HTERT RPE-1 (cell line): Measurements from ENCODE around the gene BCCIP.

ENCODE experiments used
- in situ Hi-C: fragments of 300-500 bp; cut with MboI; formaldehyde crosslinking; loops from 4 replicates; pipeline ENCODE4 v1.14.3; 2020; ENCODE audit warnings: low sequenced_read_pairs

Gene BCCIP

DNA sequence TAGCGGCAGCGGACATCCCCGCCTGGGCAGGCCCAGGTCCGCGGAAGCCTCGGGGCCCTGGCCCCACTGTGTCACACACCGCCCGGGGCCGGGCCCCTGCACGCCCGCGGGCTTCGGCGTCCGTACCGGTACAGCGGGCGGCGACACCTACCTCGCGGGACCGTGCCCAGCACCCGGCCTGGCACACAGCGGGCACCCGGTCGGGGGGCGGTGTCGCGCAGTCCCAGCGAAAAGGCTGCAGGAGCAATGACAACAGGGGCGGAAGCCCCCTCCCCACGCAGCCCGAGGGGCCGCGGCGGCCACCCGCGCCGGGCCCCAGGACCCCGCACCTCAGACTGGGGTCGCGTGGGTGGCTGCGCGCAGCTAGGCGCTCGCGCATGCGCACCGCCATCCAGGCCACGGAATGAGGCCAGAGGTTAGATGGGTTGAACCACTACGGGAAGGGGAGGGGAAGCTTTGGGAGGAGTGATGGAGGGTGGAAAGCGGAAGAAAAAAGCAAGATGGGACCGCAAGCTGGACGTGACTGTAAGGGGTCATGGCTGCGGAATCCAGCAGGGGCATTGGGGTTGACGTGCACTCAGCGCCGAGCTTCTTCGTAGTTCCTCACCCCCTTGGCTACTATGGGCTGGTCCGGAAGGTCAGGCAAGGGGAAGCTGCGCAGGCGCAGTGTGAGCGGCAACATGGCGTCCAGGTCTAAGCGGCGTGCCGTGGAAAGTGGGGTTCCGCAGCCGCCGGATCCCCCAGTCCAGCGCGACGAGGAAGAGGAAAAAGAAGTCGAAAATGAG is at the start of gene BCCIP, which contains the start of gene UROS:
BCCIP (plus strand) TSS at position 669 of the 785 bp plus-strand sequence; CDS start at position 681, 12 bp downstream.
UROS (minus strand) TSS at position 381 of the 785 bp plus-strand sequence. CDS start 6,759 bp downstream, outside the sequence.
- in situ Hi-C loops, result no loop called here

DNA sequence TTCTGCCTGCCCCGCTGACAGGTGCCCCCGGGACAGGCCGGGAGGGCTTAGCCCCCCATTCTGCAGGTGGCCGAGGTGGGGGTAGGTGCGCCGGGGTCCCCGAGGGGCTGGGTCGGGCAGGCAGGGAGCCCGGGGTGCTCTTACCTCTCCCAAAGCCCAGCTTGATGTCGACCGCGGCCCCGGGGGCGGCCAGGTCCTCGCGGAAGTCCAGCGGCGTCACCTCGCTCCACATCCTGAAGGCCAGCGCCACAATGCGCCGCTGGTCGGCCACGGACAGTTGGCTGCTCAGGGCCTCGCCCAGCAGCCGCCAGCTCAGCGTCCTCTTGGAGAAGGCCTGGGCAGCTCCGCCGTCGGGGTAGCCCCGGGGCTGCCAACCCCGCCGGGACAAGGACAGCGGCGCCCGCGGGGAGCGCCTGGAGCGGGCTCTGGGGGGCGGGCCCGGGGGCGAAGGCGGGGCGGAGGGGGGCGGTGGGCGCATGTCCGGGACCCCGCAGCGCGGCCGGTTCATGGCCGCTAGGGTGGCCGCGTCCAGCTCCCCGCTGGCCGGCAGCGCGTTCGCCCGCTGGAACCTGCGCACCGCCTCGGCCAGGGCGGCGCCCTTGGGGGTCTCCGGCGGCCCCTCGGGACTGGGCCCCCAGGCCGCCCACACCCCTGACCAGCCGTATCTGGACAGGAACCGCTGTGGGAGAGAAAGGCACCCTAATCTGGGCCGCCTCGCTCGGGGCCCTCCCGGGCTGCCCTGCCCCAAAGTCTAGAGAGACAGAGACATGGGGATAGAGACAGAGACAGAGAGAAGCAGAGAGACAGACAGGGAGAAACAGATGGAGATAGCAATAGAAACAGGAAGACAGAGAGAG is 49.4 kb upstream of the BCCIP start:
- in situ Hi-C loops, result no loop called here

DNA sequence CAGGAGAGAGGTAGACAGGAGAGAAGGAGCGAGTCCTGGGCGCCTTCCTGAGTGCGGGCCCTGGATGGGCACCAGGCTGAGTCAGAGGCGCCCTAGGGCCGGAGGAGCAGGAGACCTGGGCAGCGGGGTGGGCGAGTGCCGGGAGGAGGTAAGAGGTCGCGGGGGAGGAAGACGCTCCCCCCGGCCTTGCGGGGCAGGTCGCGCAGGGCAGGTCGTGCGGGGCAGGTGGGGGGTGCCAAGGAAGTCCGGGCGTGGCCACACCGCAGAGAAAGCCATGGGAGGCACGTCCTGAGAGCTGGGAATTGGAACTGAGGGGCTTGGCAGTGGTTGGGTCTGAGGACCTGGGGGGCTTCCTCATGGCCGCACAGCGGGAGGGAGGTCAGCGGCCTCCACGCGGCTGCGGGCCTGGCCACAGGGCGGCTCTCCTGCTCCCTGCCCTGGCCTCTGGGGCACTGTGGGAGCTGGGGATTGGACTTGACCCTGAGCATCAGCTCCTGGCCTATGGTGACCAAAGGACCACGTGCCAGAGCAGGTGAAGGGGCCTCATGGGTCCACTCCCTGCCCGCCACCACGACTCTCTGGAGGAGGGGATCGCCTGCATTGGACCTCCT is 48.7 kb upstream of the BCCIP start:
- in situ Hi-C loops, result no loop called here

DNA sequence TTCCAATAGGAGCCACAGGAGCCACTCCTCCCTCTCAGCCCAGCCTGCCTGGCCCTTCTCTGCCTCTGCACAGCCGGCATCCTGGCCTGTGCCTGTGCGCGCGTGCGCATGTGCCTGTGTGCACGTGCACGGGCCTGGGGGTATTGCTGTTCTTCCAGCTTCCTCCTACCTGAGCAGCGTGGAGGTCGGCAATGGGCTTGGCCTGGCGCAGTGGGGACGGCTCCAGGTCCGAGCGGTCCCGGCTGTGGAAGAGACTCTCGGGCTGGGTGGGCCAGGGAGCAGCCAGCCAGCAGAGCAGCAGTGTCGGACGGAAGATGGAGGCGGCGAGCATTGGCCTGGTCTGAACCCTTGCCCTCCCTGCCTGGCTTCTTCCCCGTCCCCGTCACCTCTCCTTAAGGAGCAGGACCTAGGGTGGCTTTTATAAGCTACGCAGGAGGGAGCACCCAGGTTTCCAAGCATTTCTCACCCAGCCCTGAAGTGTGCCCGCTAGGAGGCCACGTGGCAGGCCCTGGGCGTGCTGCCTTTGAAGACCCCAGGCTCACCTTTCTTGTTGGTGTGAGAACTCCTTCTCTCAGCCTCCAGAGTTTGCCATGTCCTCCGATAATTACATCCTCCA is 47.7 kb upstream of the BCCIP start, which contains the start of gene MMP21:
MMP21 (minus strand) TSS at position 331 of the 616 bp plus-strand sequence; CDS start at position 331, 0 bp downstream.
- in situ Hi-C loops, result no loop called here

DNA sequence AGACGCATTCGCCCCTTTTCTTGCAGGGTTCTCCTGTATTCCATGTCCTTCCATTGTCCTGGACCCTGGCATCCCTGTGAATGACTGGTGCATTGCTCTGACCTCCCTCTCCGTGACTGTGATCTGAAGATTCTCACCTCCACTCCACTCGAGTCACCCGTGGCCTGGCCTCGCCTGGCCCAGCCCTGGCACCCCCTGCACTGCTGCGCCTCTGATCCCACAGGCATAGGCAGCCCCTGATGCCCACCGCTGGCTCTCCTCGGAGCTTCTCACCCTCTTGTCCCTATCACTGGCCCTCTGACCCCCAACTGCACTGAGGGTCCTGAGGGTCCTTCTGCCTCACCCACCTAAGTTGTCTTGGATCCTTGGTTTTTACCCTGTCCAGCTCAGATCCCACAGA is 45.5 kb upstream of the BCCIP start:
- in situ Hi-C loops, result no loop called here

DNA sequence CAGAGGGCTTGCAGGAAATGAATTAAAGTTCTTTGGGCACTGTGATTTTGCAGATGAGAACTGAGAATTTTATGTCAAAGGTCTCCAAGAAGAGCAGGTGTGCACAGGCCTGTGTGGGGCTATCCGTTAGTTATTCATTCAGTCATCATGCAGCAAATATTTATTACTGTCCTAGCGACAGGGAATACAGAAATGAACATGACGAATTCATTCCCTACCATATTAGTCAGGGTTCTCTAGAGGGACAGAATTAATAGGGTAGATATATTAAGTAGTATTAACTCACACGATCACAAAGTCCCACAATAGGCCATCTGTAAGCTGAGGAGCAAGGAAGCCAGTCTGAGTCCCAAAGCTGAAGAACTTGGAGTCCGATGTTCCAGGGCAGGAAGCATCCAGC is 44.8 kb upstream of the BCCIP start:
- in situ Hi-C loops, result no loop called here

DNA sequence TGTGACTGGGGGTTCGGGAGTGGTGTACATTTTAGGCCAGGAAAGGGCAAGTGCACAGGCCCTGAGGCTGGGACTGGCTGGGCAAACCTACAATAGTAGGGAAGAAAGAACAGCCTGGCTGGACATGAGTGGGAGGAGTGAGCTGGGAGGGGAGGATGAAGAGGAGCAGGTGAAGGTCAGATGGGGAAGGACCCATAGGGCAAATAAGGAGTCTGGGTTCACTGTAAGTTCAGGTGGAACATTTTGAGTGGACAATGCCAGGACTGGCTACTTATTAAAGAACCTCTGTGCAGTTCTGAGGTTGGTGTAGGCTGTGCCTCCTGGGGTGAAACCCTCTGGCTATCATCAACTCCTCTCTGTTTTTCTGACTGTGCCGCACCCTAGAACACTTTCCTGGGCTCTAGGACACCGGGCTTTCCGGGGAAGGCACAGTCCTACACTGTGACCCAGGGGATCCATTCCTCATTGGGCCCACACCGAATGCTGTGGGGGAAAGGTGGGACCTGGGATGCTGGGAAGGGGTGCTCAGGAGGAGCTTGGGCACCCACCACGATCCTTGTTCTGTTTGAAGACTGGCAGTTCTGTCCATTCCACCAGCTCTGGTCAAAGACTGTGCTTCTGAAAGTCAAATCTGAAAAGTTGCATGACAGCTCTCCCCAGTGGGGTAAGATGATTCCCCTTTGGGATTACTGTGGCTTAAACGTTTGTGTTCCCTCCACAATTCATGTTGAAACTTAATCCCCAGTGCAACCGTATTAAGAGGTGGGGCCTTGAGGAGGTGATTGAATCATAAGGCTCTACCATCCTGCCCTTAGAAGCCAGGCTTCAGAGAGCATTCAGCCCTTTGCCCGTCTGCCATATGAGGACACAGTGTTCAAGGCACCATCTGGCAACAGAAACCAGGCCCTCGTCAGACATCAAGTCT is 43.7 kb upstream of the BCCIP start:
- in situ Hi-C loops, result no loop called here

DNA sequence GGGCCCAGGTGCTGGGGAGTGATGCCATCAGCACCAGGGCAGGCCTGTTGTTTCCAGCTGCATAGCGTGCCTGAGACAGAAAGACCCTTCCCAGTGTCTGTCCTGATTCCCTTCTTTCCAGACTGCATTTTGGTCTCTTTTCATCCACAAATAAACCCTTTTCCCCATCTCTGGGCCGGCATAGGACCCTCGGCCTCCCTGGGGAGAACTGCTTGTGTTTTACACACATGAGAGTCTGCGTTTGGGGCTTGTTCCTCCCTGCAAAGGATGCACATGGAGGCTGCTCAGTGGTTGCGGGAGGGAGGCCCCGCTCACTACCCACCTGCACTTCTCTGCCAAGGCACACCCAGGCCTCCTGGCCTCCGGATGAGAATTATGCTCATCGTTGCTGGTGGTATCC is 42.0 kb upstream of the BCCIP start:
- in situ Hi-C loops, result no loop called here

DNA sequence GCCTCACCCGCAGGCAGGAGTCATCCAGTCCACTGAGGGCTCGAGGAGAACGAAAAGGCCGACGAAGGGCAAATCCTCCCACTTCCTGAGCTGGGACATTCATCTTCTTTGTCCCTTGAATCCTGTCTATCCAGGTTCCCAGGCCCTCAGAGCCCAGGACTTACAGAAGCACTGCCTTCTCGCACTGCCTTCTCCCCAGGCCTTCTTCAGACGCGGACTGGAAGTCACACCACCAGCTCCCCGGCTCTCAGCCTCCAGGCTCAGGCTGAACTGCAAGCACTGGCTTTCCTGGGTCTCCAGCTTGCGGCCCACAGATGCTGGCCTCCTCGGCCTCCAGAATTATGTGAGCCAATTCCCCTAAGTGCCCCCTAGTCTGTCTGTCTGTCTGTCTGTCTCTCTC is 41.3 kb upstream of the BCCIP start:
- in situ Hi-C loops, result no loop called here

DNA sequence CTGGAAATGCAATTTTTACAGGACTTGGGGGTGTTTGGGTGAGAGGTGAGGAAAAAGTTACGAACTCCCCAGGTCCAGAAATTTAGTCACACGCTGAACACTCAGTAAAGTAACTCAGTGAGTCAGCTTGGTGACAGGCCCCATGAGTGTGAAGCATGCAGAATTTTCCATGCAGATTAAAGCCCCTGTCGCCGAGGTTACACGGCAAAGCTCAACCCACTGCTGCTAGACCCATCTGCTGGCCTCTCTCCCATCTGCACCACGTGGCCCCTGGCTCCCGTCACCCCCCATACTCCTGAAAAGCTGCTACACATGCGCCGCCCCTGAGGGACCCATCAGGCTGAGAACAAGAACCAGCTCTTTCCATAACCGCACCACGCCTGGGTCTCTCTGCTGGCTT is 40.7 kb upstream of the BCCIP start:
- in situ Hi-C loops, result no loop called here

DNA sequence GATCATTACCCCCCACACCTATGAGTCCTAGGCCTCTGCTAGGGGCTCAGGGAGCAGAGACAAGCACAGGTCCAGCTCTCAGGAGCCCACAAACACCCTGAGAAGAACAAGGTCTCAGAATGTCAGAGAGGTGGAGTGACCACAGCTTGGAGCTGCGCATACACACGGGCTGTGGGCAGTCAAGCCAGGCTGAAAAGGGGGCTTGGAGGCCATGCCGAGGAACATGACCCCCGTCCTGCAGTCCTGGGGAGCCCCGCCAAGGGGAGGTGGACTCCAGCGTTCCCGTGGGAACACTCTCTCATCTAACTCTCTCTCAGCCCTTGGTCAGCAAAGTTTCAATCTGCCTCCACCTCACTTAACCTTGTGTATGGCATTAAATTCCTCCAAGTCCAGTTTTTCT is 39.9 kb upstream of the BCCIP start:
- in situ Hi-C loops, result no loop called here

DNA sequence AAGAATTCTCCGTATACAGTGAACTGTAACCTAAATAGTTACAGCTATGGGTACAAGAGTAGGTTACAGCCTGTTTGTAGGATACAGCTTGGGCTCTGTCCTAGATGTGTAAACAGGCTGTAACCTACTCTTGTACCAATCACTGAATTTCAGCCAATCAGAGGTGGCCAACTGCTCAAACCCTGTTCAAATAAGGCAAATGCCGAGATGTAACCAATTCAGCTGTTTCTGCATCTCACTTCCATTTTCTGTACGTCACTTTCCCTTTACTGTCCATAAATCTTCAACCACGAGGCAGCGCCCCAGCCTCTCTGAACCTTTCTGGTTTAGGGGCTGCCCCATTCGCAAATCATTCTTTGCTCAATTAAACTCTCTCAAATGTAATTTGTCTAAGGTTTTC is 39.4 kb upstream of the BCCIP start:
- in situ Hi-C loops, result no loop called here

DNA sequence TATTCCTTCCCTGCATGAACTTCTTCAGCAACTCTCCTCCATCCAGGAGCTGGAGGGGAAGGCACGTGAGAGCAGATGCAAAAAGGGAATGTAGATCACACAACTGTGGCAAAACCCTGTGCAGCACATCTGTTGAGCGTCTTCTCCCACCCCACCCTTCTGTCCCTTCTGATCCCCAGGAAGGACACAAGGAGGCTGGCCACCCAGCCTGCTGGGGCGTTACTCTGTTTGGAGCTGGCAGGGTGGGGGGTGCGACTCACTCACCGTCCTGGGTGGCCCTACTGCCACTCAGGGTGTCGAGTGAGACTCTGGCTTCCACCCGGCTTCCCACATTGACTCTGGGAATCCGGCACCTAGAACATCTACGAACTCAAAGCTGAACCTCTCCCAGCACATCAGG is 37.6 kb upstream of the BCCIP start:
- in situ Hi-C loops, result no loop called here

DNA sequence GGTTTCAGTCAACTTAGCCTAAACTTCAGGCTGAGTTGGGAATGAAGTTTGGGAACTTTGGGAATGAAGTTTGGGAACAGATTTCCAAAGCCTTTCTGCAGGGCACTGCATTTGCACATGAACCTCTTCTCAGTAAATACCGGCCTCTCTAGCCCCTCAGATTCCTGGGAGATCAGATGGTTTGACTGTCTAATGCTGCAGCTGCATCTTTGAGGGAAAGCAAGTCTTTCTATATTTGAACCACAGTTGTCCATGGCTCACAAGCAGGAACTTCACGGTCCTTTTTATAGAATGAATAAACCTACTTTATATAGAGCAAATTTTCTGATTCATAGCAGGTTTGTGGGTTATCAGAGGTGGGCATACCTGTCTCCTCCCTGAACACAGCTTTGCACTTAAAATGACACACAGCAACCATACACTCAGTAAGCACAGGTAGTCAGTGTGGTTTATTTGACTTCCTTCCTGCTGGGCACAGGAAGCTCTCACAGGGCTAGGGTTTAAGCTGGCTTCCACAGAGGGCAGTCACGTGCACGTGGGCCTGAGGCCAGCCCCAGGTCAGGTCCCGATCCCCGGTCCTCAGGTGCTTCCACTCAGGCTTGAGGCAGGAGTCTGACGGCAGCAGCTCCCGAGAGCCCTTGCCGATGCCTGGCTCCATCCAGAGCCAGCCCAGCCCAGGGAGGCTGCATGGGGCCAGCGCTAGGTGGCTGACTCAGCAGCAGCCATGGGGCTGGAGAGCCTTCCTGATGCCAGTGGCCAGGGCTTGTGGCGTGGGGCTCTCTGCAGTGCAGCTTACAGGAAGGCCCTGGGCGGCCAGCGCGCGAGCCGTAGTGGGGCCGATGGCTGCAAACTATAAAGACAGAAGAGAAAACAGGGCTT is 35.0 kb upstream of the BCCIP start:
- in situ Hi-C loops, result no loop called here

DNA sequence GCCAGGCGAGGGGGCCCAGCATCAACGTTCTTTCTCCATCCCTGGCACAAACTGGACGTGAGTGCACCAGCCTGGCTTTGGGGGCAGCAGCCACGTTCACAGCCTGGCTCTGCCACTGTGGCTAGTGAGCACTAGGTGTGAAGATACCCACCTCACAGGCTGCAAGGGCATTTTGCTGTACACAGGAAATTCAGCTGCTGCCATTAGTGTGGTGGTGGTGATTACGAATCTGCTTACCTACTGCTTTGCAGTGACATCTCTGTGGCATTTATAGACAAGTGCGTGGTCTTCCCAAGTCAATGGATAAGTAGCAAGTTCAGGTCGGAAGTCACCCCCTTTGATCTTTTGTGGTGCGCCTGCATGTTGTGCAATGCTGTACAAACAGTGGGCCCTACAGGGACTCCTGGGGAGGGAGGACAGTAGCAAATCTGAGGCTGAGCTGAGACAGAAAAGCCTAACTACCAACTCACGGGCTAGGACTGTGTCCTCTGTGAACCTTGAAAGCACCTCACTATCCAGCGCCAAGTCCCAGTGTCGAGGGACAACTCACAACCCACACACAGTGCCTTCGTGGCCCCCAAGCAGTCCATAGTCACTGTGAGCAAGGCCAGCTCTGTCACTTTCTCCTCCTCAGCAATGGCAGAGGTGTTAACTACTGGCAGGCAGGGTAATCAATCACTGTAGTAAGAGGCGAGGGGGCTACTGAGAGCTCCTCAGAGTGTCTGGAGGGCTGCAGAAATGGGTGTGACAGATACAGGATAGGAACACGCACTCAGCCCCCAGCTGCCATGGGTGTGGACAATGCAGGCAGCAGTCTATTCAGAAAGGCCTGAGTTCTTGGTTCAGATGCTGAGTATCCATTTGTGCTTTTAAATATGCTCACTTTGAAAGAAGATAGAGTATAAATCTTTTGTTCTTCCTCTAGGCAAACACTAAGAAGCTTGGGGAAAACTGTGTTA is 30.7 kb upstream of the BCCIP start:
- in situ Hi-C loops, result no loop called here

DNA sequence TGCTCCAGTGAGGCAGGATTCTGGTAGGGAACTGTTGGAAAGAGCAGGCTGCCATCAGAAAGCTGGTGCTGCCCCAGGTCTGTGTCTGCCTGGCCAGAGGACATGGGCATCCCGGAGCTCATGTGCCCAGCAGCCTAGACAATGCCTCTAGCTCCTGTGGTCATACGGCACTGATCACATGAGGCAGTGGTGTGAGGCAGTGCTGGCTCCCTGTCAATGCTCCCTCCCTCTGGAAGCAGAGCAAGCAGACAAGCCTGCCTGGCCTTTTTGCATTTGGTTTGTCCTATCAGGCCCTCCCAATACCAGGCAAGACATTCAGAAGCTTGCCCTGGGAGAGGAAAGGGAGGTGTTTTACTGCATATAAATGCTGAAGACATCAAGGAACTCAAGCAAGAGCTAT is 28.2 kb upstream of the BCCIP start:
- in situ Hi-C loops, result no loop called here

DNA sequence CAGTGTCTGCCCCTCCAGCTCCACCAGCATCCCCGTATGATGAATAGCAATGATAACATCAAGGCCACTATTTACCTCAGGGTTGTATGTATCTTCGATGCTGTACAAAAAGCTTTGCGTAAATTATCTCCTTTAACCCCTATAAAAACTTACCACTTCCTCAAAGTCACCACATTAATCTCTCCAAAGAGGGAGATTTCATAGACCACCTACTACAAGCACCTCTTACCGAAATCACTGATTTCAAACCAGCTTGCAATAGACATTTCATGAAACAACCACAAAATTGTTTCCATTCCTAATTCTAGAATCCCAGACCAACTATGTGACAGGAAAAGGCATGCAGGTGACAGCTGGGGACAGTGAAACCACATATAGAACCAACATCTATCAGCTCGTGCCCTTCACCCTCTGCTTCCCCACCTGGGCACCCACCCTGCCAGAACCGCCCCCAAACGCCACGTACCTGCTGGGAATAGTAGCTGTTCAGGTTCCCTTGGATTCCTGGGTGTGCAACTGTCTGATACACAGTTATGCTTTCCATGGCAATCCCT is 27.6 kb upstream of the BCCIP start:
- in situ Hi-C loops, result no loop called here

DNA sequence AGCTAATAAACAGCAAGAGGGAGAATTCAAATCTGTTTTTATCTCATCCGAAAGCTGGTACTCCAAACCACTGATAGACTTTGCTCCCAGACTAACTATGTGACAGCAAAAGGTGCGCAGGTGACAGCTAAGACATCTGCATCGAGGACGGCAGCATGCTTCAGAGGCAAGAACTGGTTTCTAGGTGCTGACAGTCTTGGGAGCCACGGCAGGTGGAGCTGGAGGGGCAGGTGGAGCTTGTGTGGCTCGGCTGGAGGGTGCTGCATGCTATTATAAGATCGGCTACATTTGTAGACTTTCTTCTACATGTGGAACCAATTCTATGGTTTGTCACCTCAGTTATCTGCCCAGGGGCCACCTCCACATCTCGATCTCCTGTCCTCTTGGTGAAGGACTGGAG is 25.9 kb upstream of the BCCIP start:
- in situ Hi-C loops, result no loop called here
